22Rv1 (cell line): ENCODE results near the gene HTRA3.

Source experiments
- H3K27ac ChIP-seq: fragments of 450-650 bp; 2 replicates; pipeline ENCODE4 v1.5.1; 2017
- ZFX ChIP-seq: fragments of 450-650 bp; IDR thresholded peaks from 2 replicates; pipeline ENCODE4 v1.6.1; 2017; ENCODE audit warnings: antibody characterized with exemption, borderline replicate concordance
- TF ChIP-seq, protein P1 (sequence below): fragments of 450-650 bp; IDR thresholded peaks from 2 replicates; pipeline ENCODE4 v1.5.1; 2017; ENCODE audit warnings: mild to moderate bottlenecking

HTRA3 gene

DNA sequence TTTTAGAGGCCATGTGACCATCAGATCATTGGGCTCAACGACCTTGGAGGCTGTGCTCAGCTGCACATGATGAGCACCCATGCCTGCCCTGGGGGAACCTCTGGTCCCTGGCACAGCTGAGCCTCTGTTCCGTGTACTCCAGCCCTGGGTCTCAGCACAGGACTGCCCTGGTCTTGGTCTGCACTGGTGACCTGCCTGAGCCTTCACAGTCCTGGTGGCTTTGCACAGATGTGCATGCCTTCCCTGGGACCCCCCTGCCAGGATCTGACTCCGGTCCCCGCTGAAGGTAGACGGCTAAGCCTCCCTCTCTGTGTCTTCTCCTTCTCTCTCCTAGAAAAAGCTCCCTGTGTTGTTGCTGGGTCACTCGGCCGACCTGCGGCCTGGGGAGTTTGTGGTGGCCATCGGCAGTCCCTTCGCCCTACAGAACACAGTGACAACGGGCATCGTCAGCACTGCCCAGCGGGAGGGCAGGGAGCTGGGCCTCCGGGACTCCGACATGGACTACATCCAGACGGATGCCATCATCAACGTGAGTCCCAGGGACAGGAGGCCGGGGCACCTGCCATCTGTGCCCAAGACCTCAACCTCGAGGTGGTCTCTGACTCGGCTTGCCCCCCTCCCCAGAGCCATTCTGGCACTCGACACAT lies 21.6 kb downstream of the HTRA3 start:
- TF ChIP-seq ZFX = no peak
- TF ChIP-seq, protein P1, sequence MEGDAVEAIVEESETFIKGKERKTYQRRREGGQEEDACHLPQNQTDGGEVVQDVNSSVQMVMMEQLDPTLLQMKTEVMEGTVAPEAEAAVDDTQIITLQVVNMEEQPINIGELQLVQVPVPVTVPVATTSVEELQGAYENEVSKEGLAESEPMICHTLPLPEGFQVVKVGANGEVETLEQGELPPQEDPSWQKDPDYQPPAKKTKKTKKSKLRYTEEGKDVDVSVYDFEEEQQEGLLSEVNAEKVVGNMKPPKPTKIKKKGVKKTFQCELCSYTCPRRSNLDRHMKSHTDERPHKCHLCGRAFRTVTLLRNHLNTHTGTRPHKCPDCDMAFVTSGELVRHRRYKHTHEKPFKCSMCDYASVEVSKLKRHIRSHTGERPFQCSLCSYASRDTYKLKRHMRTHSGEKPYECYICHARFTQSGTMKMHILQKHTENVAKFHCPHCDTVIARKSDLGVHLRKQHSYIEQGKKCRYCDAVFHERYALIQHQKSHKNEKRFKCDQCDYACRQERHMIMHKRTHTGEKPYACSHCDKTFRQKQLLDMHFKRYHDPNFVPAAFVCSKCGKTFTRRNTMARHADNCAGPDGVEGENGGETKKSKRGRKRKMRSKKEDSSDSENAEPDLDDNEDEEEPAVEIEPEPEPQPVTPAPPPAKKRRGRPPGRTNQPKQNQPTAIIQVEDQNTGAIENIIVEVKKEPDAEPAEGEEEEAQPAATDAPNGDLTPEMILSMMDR = no peak
- no peak overlapping the region for H3K27ac ChIP-seq

DNA sequence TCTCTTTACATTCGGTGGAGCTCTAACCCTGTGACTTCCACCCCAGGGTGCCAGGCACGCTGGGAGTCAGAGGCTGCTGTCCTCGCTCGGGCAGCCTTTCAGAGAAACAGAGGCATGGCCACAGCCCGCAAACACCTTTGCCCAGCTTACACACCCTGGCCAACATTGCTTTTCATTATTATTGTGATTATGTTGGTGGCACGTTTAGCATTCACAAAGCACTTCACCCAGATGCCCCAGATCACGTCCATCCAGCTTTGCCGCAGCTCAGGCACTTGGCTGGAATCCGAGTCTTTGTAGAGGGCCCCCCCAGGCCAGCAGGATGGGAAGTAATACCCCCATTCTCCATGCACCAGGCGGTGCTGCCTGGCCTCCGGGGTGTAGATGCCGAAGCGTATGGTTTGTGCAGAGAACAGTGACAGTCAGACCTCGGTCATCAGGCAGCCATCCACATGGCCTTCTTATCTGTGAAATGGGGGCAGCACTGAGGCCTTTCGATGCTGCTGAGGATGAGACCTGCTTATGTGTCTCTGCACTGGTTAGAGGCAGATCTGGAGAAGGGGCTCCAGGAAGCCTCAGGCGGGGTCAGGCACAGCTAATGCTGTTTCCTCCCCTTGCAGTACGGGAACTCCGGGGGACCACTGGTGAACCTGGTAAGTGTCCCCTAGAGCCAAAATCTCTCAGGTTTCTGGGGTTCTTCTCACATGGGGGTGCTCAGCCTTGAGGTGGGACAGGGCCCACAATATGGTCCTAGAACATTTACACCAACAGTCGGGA lies 22.3 kb downstream of the HTRA3 start:
- TF ChIP-seq, protein P1 = no peak
- no peak for TF ChIP-seq ZFX
- H3K27ac ChIP-seq = no peak overlapping the region

DNA sequence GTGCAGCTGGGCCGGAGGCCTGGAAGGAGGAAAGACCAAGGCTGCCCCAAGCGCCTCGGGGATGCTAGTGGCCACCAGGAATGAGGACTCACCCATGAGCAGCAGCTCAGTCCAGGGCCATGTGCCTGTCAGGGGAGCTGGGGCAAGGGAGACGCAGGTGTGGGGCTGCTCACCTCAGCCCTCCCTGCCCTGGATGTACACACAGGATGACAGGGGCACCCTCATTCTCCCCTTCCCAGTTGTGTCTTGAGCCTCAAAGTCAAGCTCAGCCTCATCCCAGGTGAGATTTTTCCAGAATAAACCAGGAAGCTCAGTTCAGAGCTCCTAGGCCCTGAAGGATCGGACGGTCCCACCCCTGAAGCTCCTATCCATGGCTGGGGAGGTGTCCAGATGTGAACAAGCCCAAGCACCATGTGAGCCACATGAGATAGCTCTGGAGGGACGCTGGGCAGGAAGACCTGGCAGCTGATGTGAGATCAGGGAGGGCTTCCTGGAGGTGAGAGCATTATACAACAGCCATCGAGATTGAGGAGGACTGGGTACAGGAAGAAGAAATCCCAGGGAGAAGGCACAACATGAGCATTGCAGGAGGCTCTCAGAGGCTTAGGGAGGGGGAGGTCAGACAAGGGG lies 23.0 kb downstream of the HTRA3 start:
- H3K27ac ChIP-seq = no peak overlapping the region
- TF ChIP-seq, protein P1 = no peak
- no peak for TF ChIP-seq ZFX

DNA sequence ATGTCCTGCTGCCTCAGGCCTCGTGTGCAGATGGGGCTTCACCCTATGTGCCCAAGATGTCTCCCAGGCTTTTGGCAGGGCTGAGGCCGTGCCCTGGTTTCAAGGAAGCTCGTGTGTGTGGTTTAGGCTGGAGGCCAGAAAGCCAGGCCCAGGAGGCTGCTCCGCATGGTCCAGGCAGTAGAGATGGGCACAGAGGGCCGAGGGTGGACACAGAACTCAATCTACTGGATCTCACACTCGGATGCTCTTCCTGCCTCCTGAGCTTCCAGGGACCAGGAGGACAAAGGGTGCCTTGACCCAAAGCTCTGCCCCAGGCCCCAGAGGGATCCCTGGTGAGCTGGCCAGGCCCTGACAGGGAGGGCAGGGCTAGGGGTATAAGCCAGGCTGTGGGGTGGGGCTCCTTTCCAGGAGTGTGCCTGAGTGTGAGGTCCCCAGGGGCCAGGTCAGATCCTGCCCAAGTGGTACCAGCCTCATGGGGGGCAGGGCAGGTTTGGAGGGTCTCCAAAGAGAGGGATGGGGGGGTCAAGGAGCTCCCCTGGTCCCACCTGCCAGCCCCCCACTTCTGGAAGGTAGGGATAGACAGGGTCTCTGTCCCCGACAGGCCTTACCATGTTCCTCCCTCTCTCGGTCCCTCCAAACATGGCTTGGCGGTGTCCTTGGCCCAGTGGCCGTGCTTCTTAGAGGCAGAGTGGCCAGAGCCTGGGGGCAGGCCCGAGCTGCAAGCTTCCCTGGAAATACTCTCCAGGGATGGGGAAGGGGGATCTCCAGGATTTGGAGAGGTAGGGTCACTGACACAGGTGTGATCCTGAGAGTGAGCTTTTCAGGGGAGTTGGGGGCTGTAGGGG lies 23.8 kb downstream of the HTRA3 start:
- TF ChIP-seq ZFX = no peak
- TF ChIP-seq, protein P1 = no peak
- H3K27ac ChIP-seq = no peak overlapping the region

DNA sequence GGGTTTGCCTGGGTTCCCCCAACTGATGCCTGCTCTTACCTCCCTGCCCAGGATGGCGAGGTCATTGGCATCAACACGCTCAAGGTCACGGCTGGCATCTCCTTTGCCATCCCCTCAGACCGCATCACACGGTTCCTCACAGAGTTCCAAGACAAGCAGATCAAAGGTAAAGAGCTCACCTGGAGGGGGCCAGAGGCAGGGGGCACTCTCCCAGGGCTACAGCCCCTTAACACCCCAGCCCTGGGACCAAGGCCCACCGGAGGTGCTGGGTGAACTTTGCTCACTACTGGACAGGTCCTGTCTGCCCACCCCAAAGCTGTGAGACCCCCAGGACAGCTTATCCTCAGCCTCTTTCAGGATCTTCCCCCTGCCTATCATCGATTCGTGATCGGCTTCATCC lies 24.5 kb downstream of the HTRA3 start:
- H3K27ac ChIP-seq = no peak overlapping the region
- TF ChIP-seq ZFX = no peak
- TF ChIP-seq, protein P1 = no peak

DNA sequence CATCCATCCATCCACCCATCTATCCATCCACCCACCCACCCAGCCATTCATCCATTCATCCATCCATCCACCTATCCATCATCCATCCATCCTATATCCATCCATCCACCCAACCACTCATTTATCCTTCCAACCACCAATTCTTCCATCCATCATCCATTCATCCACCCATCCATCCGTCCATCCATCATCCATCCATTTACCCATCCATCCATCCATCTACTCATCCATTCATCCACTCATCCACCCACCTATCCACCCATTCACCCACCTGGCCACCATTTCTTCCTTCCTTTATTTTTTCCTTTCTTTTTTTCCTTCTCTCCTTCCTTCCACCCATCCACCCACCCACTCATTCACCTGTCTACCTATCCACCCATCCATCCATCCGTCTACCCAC lies 25.2 kb downstream of the HTRA3 start:
- TF ChIP-seq, protein P1 = no peak
- TF ChIP-seq ZFX = no peak
- H3K27ac ChIP-seq = no peak overlapping the region
